ENCODE data around the gene PAQR5.

PAQR5 gene

GRCh38 chr15:69389426-69389825, 90.7 kb downstream of the PAQR5 start:
- no peak for DNase-seq (ENCODE audit: low read depth in 1 of 2, low spot score in 1 of 2)

- no peak for DNase-seq (ENCODE audit: low read depth in 1 of 2, low spot score in 1 of 2)
These were observed 91.9 kb downstream of the PAQR5 start for GRCh38 chr15:69390575-69390974.

- DNase-seq (ENCODE audit: low read depth in 1 of 2, low spot score in 1 of 2) = no peak
These were observed 92.5 kb downstream of the PAQR5 start for GRCh38 chr15:69391046-69391757.

- no peak for DNase-seq (ENCODE audit: low read depth in 1 of 2, low spot score in 1 of 2)
These were observed 93.6 kb downstream of the PAQR5 start for GRCh38 chr15:69392352-69392751.

GRCh38 chr15:69393831-69394491, 95.2 kb downstream of the PAQR5 start:
- DNase-seq (ENCODE audit: low read depth in 1 of 2, low spot score in 1 of 2) = no peak

- peak; percentile 72 to 82 for DNase-seq (ENCODE audit: low read depth in 1 of 2, low spot score in 1 of 2)
These were observed 96.0 kb downstream of the PAQR5 start for GRCh38 chr15:69394556-69395282.

- no peak for DNase-seq (ENCODE audit: low read depth in 1 of 2, low spot score in 1 of 2)
These were observed 96.7 kb downstream of the PAQR5 start for GRCh38 chr15:69395460-69395859.

- no peak for DNase-seq (ENCODE audit: low read depth in 1 of 2, low spot score in 1 of 2)
These were observed 97.3 kb downstream of the PAQR5 start for GRCh38 chr15:69395991-69396390.

- no peak for DNase-seq (ENCODE audit: low read depth in 1 of 2, low spot score in 1 of 2)
These were observed 99.8 kb downstream of the PAQR5 start for GRCh38 chr15:69398491-69398891.

GRCh38 chr15:69400850-69401249, 102.1 kb downstream of the PAQR5 start:
- DNase-seq (ENCODE audit: low read depth in 1 of 2, low spot score in 1 of 2) = no peak

GRCh38 chr15:69402816-69403215, 104.1 kb downstream of the PAQR5 start:
- DNase-seq (ENCODE audit: low read depth in 1 of 2, low spot score in 1 of 2) = no peak

- DNase-seq (ENCODE audit: low read depth in 1 of 2, low spot score in 1 of 2) = no peak
These were observed 104.9 kb downstream of the PAQR5 start for GRCh38 chr15:69403594-69403993.

GRCh38 chr15:69405110-69405509, 106.4 kb downstream of the PAQR5 start:
- DNase-seq (ENCODE audit: low read depth in 1 of 2, low spot score in 1 of 2) = no peak

- no peak for DNase-seq (ENCODE audit: low read depth in 1 of 2, low spot score in 1 of 2)
These were observed 109.1 kb downstream of the PAQR5 start for GRCh38 chr15:69407719-69408400.

- DNase-seq (ENCODE audit: low read depth in 1 of 2, low spot score in 1 of 2) = no peak
These were observed 110.1 kb downstream of the PAQR5 start for GRCh38 chr15:69408841-69409240.

- no peak for DNase-seq (ENCODE audit: low read depth in 1 of 2, low spot score in 1 of 2)
These were observed 111.6 kb downstream of the PAQR5 start for GRCh38 chr15:69410248-69410874.

GRCh38 chr15:69412274-69412673, 113.6 kb downstream of the PAQR5 start:
- DNase-seq (ENCODE audit: low read depth in 1 of 2, low spot score in 1 of 2) = no peak

- no peak for DNase-seq (ENCODE audit: low read depth in 1 of 2, low spot score in 1 of 2)
These were observed 114.0 kb downstream of the PAQR5 start for GRCh38 chr15:69412701-69413100.

- peak; percentile 85 to 88 for DNase-seq (ENCODE audit: low read depth in 1 of 2, low spot score in 1 of 2)
These were observed 115.3 kb downstream of the PAQR5 start, which contains the start of gene KIF23 for GRCh38 chr15:69413822-69414700. Gene KIF23, plus strand, starts transcription at chr15:69414349. Its CDS starts 117 bp downstream, at chr15:69414466.

GRCh38 chr15:69414701-69415167, 116.0 kb downstream of the PAQR5 start:
- no peak for DNase-seq (ENCODE audit: low read depth in 1 of 2, low spot score in 1 of 2)

Measured in activated T-helper 1 cell treated with anti-CD3 and anti-CD28 coated beads, Interleukin-2, amount 50 U/mL, for 16 hours (primary cell).